CD4-positive, alpha-beta T cell treated with Interleukin-17A for 1 hour (primary cell): Measurements from ENCODE around the gene GPSM3.
"Not testable (repeated sequence)": the region's sequence is repeated elsewhere in the genome, so short reads cannot be mapped to it uniquely, and the experiment has no call there.

Experiments used
- DNase-seq: peaks from one replicate; pipeline ENCODE4 v3.0.0-alpha.2; 2020

The GPSM3 gene

DNA sequence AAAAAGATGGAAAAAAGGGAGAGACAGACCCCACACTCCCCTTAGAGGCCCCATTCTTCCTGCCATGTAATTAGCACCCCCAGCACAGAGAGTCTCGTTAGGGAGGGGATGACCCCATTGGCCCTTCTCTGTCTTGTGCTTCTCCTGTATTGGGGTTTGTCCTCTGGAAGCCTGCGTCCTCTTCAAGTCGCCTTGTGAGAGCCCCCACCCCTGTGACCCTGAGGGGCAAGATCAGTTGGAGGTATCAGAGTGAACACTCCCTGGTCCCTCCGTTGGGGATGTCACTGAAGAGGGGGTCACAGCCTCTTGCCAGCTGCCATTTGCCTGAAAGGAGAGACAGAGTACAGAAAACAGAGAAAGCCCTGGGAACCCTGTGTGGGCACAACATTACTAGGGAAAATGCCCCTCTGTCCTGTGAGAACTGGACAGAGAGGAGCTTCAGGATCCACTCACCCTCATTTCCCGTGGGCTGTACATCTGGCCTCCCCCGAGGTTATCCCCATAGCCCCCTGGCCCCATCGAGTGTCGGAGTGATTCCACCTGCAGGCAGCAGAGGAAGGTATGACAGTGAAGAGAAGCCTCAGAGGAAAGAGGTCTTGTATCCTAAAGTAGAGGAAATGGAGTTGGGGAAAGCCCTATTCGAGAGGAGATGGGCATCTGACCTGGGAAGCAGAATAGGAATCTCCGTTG is 6.1 kb downstream of the GPSM3 start:
- not testable (repeated sequence) for DNase-seq

- peak; percentile 80 for DNase-seq
These were observed 6.7 kb downstream of the GPSM3 start for GRCh38 chr6:32185681-32186131.

DNA sequence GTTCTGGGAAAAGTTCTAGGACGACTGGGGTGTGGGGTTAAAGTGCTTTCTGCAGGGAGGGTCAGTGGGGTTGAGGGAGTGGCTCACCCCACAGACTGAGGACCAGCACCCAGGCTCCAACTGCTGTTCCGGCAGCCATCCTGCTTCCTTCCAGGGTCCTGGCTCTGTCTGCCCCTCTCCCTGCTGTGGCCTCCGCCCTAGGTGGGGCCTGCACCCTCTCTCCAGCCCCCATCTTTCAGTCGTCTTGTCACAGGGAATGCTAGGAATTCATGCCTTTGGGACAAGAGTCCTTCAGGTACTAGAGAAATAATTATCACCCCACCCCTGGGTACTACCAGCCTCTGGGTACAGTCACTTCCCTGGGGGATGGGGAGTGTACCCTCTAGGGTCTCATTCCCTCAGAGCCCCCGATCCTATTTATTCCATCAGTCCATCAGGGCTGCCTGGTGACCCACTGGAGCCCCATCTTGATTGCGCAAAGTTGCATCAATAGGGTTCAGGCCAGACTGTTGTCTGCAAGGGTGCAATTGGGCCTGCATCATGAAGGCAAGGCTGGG is 8.3 kb downstream of the GPSM3 start, which contains the start of gene AGER:
Gene AGER, minus strand, starts transcription at position 170 of the 557 bp plus-strand sequence. Its CDS starts 31 bp downstream, at position 139.
- no peak for DNase-seq

DNA sequence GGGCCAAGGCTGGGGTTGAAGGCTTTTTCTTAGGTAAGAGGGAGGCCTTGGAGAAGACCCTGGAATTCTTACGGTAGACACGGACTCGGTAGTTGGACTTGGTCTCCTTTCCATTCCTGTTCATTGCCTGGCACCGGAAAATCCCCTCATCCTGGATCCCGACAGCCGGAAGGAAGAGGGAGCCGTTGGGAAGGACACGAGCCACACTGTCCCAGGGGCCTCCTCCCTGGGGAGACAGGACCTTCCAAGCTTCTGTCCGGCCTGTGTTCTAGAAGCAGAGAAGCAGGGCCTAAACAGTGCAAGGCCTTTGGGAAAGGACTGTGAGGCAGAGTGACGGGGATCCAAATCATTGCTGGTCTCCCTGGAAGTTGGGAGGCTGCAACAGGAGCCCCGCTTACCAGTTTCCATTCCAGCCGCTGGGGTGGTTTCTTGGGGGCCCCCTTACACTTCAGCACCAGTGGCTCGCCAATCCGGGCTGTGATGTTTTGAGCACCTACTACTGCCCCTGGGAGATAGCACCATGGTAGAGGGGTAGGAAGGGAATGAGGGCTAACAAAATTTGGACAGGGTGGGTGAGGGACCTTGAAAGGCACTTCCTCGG is 8.9 kb downstream of the GPSM3 start:
- DNase-seq: no peak

GRCh38 chr6:32183030-32183429 is 9.4 kb downstream of the GPSM3 start:
- DNase-seq: no peak

GRCh38 chr6:32182555-32182981 is 9.9 kb downstream of the GPSM3 start:
- DNase-seq: no peak

DNA sequence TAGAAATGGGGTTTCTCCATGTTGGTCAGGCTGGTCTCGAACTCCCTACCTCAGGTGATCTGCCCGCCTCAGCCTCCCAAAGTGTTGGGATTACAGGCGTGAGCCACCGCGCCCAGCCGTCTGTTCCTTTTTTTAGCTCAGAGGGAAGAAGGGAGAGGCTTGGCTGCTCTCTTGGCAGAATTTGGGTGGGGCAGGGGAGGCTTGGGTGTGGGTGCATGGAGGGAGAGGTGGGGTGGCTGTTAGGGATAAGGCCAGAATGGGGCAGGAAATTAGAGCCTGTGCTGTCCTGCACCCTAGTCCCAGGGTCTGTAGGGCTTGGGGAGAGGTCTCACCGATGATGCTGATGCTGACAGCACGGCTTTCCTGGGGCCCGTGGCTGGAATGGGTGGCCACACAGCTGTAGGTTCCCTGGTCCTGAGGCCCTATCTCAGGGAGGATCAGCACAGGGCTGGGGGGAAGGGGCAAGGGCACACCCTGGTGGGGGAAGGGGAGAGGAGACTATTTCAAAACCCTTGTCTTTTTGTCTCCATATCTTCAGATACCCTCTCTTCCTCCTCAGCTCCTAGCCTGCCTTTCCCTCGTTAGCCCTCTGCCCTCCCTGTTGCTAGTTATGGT is 10.4 kb downstream of the GPSM3 start:
- DNase-seq: no peak

DNA sequence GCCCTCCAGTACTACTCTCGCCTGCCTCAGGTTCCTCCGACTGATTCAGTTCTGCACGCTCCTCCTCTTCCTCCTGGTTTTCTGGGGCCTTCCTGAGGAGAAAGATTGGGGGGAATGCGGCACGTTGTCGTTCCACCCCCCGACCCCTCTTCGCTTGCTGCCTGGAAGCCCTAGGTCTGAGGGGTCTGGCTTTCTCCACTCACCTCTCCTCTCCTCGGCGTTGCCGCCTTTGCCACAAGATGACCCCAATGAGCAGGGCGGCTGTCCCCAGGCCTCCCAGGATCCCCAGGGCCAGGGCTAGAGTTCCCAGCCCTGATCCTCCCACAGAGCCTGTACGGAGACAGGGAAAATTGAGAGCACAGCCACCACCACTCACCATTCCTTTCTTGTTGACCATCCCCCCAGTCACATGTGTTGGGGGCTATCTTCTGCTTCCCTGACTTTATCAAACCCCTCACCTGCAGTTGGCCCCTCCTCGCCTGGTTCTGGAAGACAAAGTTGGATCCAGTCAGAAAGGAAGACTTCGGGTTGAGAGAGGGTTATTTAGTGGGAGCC is 11.2 kb downstream of the GPSM3 start:
- DNase-seq: no peak

DNA sequence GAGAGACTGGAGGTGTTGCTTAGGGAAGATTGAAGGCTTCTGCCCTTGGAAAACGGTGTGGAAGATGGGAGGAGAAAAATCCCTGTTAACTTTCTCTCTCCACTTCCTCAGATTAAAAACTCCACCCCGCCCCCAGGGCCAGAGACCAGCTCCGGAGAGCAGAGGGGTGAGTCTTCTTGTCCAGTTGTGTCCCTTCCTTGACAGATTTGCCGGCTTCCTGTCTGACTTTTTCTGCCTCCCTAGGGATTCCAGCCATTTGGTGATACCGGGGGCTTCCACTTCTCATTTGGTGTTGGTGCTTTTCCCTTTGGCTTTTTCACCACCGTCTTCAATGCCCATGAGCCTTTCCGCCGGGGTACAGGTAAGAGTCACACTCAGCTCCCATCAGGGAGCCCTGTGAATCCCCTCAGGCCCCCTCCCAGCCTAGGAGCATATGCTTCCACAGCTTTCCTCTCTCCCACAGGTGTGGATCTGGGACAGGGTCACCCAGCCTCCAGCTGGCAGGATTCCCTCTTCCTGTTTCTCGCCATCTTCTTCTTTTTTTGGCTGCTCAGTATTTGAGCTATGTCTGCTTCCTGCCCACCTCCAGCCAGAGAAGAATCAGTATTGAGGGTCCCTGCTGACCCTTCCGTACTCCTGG is 12.6 kb downstream of the GPSM3 start:
- DNase-seq: no peak

- DNase-seq: no peak
These were observed 13.6 kb downstream of the GPSM3 start for GRCh38 chr6:32178547-32179440.

- DNase-seq: peak; percentile 100
These were observed 14.5 kb downstream of the GPSM3 start, which contains the start of gene RNF5 for GRCh38 chr6:32177788-32178546. RNF5 (plus strand) TSS chr6:32178405; CDS start chr6:32178512, 107 bp downstream.

GRCh38 chr6:32177183-32177787 is 15.2 kb downstream of the GPSM3 start:
- peak; percentile 75 for DNase-seq

DNA sequence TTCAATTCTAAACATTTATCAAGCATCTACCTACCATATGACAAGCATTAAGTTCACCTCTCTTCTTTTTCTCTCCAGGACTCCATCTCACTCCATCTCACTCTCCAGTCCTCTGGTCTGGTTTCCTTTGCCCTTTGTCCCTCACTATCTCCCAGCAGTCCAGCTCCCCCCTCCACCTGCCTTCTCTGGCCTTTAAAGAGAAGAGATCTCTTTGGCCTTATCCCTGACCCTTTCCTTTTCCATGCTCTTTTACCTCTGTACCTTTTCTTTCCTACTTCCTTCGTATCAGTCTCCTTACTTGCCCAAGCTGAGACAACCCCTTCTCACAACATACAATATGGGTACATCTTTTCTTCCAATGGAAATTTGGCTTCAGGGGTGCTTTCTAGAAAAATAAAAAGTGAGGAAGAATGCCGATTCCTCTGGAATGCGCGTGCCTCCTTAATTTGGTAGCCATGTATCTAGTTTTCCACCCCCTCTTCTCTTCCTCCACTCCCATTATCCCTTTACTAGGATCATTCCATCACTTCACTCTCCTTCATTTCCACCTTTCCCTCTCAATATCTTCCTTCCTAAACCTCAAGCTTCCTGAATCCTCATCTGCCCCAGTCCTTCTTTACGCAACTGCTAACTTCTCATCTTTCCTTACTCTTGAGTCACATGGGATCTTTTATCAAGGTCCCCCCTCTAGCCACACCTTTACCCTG is 15.8 kb downstream of the GPSM3 start:
- DNase-seq: no peak

DNA sequence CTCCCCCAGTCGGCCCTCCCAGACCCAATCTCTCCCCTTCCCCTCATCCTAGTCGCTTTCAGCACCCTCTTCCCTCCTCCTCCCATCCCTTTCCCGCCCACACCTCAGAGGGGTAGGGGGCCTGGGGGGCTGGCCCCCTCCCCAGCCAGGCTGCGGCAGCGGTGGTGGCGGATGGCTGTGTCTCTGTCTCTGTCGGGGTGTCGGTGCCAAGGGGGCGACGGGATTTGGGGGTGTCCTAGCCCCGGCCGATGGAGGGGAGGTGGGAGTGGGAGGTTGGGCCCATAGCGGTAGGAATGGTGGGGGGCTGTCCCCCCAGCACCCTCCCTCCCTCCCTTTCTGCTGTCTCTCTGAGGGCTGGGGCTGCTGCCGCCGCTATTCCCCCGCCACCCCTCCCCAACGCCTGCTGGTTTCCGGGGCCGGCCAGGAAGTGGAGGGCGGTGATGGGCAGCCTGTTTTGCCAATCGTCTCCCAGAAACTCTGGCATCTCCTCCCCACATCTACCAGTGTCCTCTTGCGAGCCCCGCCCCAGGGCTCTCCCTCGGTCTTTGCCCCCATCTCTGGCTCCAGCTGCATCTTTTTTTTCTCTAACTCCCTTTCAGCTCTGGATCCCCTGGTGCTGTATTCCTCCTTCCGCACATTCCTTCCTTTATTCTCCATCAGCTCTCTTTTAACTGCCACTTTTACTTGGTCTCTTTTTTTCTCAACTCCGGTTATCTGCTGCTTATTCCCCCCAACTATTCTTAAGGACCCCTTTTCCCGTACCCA is 16.6 kb downstream of the GPSM3 start, which contains the start of gene AGPAT1:
Gene AGPAT1, minus strand, starts transcription at position 374 of the 765 bp plus-strand sequence. CDS start 4,588 bp downstream, outside the sequence.
- peak; percentile 98 for DNase-seq

GRCh38 chr6:32175322-32175710 is 17.1 kb downstream of the GPSM3 start:
- no peak for DNase-seq

DNA sequence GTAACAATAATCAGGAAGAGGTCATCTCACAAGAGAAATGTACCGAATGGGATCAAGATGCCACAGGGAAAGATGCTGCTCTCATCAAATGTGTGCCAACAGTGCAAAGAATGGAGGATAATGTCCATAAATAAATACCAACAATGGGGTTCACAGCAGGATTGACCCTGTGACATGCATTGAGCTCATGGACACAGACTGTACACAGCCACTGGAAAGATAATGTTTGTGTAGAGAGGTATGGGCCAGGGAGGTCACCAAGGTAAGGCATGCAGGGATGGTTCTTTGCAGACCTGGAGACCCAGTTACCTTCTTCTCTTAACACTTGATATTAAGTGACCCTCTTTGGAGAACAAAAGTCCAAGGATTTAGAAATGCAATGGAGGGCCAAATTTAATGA is 18.0 kb downstream of the GPSM3 start:
- no peak for DNase-seq

- DNase-seq: no peak
These were observed 19.3 kb downstream of the GPSM3 start for GRCh38 chr6:32173051-32173727.

- DNase-seq: no peak
These were observed 21.2 kb downstream of the GPSM3 start for GRCh38 chr6:32171234-32171633.
